H9 (cell line): ENCODE data around the gene CPSF2. TPM values are rescaled to one million over a fixed set of nuclear protein-coding genes. Genes with fewer than 3 reads are reported as not detected.

Experiments
- DNase-seq: peaks from one replicate; pipeline ENCODE4 v3.0.0-alpha.2; 2017
- H2AFZ ChIP-seq: one replicate; pipeline ENCODE4 v1.6.1; 2013; ENCODE audit warnings: mild to moderate bottlenecking, low read length, control low read depth, moderate library complexity
- H2AK5ac ChIP-seq: 2 replicates; pipeline ENCODE4 v1.6.1; 2013; ENCODE audit warnings: low read length, control low read depth, mixed read lengths; ENCODE audit not compliant: insufficient read length
- H2BK120ac ChIP-seq: one replicate; pipeline ENCODE4 v1.6.1; 2013; ENCODE audit warnings: low read depth, mild to moderate bottlenecking, low read length, control low read depth, inconsistent platforms; ENCODE audit not compliant: poor library complexity, severe bottlenecking
- H2BK12ac ChIP-seq: 2 replicates; pipeline ENCODE4 v1.6.1; 2013; ENCODE audit warnings: low read length, control low read depth, mixed read lengths, low read depth; ENCODE audit not compliant: insufficient read length
- H2BK15ac ChIP-seq: 2 replicates; pipeline ENCODE4 v1.6.1; 2013; ENCODE audit warnings: low read depth, low read length, control low read depth
- H2BK20ac ChIP-seq: one replicate; pipeline ENCODE4 v1.6.1; 2013; ENCODE audit warnings: low read depth, mild to moderate bottlenecking, low read length, control low read depth, inconsistent platforms; ENCODE audit not compliant: poor library complexity, severe bottlenecking
- H2BK5ac ChIP-seq: 2 replicates; pipeline ENCODE4 v1.6.1; 2013; ENCODE audit warnings: low read length, control low read depth, mixed read lengths; ENCODE audit not compliant: insufficient read length
- H3K14ac ChIP-seq: 2 replicates; pipeline ENCODE4 v1.6.1; 2013; ENCODE audit warnings: low read length, control low read depth; ENCODE audit not compliant: insufficient read depth
- H3K18ac ChIP-seq: 2 replicates; pipeline ENCODE4 v1.6.1; 2013; ENCODE audit warnings: low read depth, mild to moderate bottlenecking, mixed read lengths, low read length, control low read depth; ENCODE audit not compliant: insufficient read length
- H3K23ac ChIP-seq: 2 replicates; pipeline ENCODE4 v1.6.1; 2013; ENCODE audit warnings: low read length, control low read depth, mixed read lengths, low read depth; ENCODE audit not compliant: insufficient read length
- H3K23me2 ChIP-seq: 2 replicates; pipeline ENCODE4 v1.6.1; 2013; ENCODE audit warnings: low read depth, mild to moderate bottlenecking, mixed read lengths, low read length, control low read depth; ENCODE audit not compliant: insufficient read length, poor library complexity, severe bottlenecking
- H3K27ac ChIP-seq: 2 replicates; pipeline ENCODE4 v1.5.1; 2013; ENCODE audit warnings: low read length, control low read depth, mixed read lengths, low read depth; ENCODE audit not compliant: insufficient read length
- H3K27me3 ChIP-seq: 2 replicates; pipeline ENCODE4 v1.6.1; 2013; ENCODE audit warnings: low read length, control low read depth, inconsistent platforms; ENCODE audit not compliant: insufficient read depth
- H3K4ac ChIP-seq: 2 replicates; pipeline ENCODE4 v1.6.1; 2013; ENCODE audit warnings: low read depth, mild to moderate bottlenecking, control low read depth, inconsistent platforms, low read length, moderate library complexity
- H3K4me1 ChIP-seq: 2 replicates; pipeline ENCODE4 v1.6.1; 2013; ENCODE audit warnings: low read length, control low read depth, inconsistent platforms; ENCODE audit not compliant: insufficient read depth
- H3K4me2 ChIP-seq: 2 replicates; pipeline ENCODE4 v1.6.1; 2013; ENCODE audit warnings: low read length, control low read depth, mixed read lengths; ENCODE audit not compliant: insufficient read length, insufficient read depth
- H3K56ac ChIP-seq: 2 replicates; pipeline ENCODE4 v1.6.1; 2013; ENCODE audit warnings: low read depth, mild to moderate bottlenecking, mixed read lengths, low read length, control low read depth; ENCODE audit not compliant: insufficient read length
- H3K79me1 ChIP-seq: 2 replicates; pipeline ENCODE4 v1.6.1; 2013; ENCODE audit warnings: low read depth, mild to moderate bottlenecking, moderate library complexity, low read length, control low read depth, inconsistent platforms; ENCODE audit not compliant: insufficient read depth, poor library complexity, severe bottlenecking
- H3K79me2 ChIP-seq: 2 replicates; pipeline ENCODE4 v1.6.1; 2013; ENCODE audit warnings: low read length, control low read depth, inconsistent platforms; ENCODE audit not compliant: insufficient read depth
- H3K9ac ChIP-seq: 2 replicates; pipeline ENCODE4 v1.6.1; 2013; ENCODE audit warnings: low read length, control low read depth, mixed read lengths; ENCODE audit not compliant: insufficient read length; ENCODE audit errors: extremely low read depth
- H3K9me3 ChIP-seq: one replicate; pipeline ENCODE4 v1.6.1; 2013; ENCODE audit warnings: low read depth, low read length, inconsistent platforms; ENCODE audit not compliant: control insufficient read depth
- H3T11ph ChIP-seq: one replicate; pipeline ENCODE4 v1.6.1; 2013; ENCODE audit warnings: mild to moderate bottlenecking, low read length, control low read depth, inconsistent platforms
- H4K20me1 ChIP-seq: one replicate; pipeline ENCODE4 v1.6.1; 2013; ENCODE audit not compliant: control insufficient read depth, insufficient read length, insufficient read depth
- H4K5ac ChIP-seq: 2 replicates; pipeline ENCODE4 v1.6.1; 2013; ENCODE audit warnings: low read depth, mild to moderate bottlenecking, mixed read lengths, low read length, control low read depth; ENCODE audit not compliant: insufficient read length
- H4K8ac ChIP-seq: replicated peaks from 2 replicates; pipeline ENCODE4 v1.6.1; 2013; ENCODE audit warnings: low read length, control low read depth, mixed read lengths, low read depth; ENCODE audit not compliant: insufficient read length
- H4K91ac ChIP-seq: 2 replicates; pipeline ENCODE4 v1.6.1; 2013; ENCODE audit warnings: low read depth, mild to moderate bottlenecking, moderate library complexity, mixed read lengths, low read length, control low read depth; ENCODE audit not compliant: insufficient read length
- H3K27ac Mint-ChIP-seq, 3 experiments: 2 replicates in 2 of 3; 3 replicates in 1 of 3; pipeline ENCODE4 v1.8.0; 2020 to 2021; ENCODE audit warnings: mixed read lengths in 3 of 3, mild to moderate bottlenecking in 1 of 3, moderate library complexity in 1 of 3
- H3K27me3 Mint-ChIP-seq: 2 replicates; pipeline ENCODE4 v1.8.0; 2021; ENCODE audit warnings: low read depth, mild to moderate bottlenecking, moderate library complexity, mixed read lengths
- H3K36me3 Mint-ChIP-seq, 3 experiments: 2 replicates in 2 of 3; 3 replicates in 1 of 3; pipeline ENCODE4 v1.8.0; 2020 to 2021; ENCODE audit warnings: low read depth in 3 of 3, mixed read lengths in 3 of 3; ENCODE audit not compliant: insufficient read depth in 1 of 3
- H3K4me1 Mint-ChIP-seq, 2 experiments: 2 replicates each; pipeline ENCODE4 v1.8.0; 2020; ENCODE audit warnings: mixed read lengths in 2 of 2
- H3K4me3 Mint-ChIP-seq, 2 experiments: 2 replicates in 1 of 2; 3 replicates in 1 of 2; pipeline ENCODE4 v1.8.0; 2020 to 2021; ENCODE audit warnings: mild to moderate bottlenecking in 2 of 2, mixed read lengths in 2 of 2, moderate library complexity in 1 of 2
- H3K9me3 Mint-ChIP-seq, 2 experiments: 2 replicates in 1 of 2; 3 replicates in 1 of 2; pipeline ENCODE4 v1.8.0; 2020; ENCODE audit warnings: mild to moderate bottlenecking in 2 of 2, mixed read lengths in 2 of 2, moderate library complexity in 1 of 2
- CTCF ChIP-seq: fragments of 200-600 bp; sonication (generic); conservative IDR thresholded peaks from 3 replicates; pipeline ENCODE4 v1.8.0; 2021; ENCODE audit warnings: antibody characterized with exemption, mild to moderate bottlenecking
- WGBS: extraction: QIAGEN DNeasy Blood & Tissue Kit; methylation state at CpG from one replicate; pipeline ENCODE4 v1.1.7; 2013; ENCODE audit warnings: missing lambda C conversion rate, low lambda C conversion rate, mixed read lengths; ENCODE audit not compliant: insufficient read length; ENCODE audit errors: extremely low coverage; 5-methylcytosine and 5-hydroxymethylcytosine counted together
- total RNA-seq: library from RNA; stranded (reverse); gene quantifications from 2 replicates; pipeline ENCODE4 v1.2.1, GENCODE V29; 2021

The CPSF2 gene
- total RNA-seq, 1 experiment from 2014 or later: 108 TPM

GRCh38 chr14:92190768-92191167 is 69.0 kb downstream of the CPSF2 start:
- TF ChIP-seq CTCF: no peak
- peaks cover 6 to 15% (median 12%) of the 10 kb centered on the region in 3 experiments for H3K36me3 Mint-ChIP-seq
- DNase-seq: no peak
- Histone ChIP-seq H3K27me3 (no peaks in the 10 kb centered on the region), H3K4me1 (no peaks in the 10 kb centered on the region), H4K5ac (no peak overlapping the region), H3K18ac (no peak overlapping the region), H3K4ac (no peak overlapping the region), H3K23me2 (no peaks in the 10 kb centered on the region), H3K79me2 (no peaks in the 10 kb centered on the region), H2BK5ac (no peak overlapping the region), H2AK5ac (no peak overlapping the region), H2BK20ac (no peak overlapping the region), H3K23ac (no peak overlapping the region), H4K91ac (no peak overlapping the region), H2BK120ac (no peak overlapping the region), H3K9me3 (peaks cover 9% of the 10 kb centered on the region), H2AFZ (no peak overlapping the region), H3K79me1 (no peaks in the 10 kb centered on the region), H2BK12ac (no peak overlapping the region), H4K20me1 (no peaks in the 10 kb centered on the region), H3K14ac (no peak overlapping the region), H2BK15ac (no peak overlapping the region), H3K9ac (no peak overlapping the region), H3T11ph (no peak overlapping the region), H4K8ac (no peak overlapping the region), H3K4me2 (no peak overlapping the region), H3K56ac (no peak overlapping the region), H3K27ac (no peak overlapping the region)
- H3K27ac Mint-ChIP-seq: no peak overlapping the region
- H3K4me3 Mint-ChIP-seq: no peak overlapping the region
- H3K9me3 Mint-ChIP-seq: peaks cover 20 to 23% of the 10 kb centered on the region in 2 experiments
- no peaks in the 10 kb centered on the region; the same call in none of the 2 replicates for H3K27me3 Mint-ChIP-seq
- no CpG with 5 or more reads among the region's 6 CpGs for WGBS
- H3K4me1 Mint-ChIP-seq: peaks cover 0 to 3% of the 10 kb centered on the region in 2 experiments; a peak in 1 of 4 replicates
